ENCODE measurements around the gene IL19.

The IL19 gene

DNA sequence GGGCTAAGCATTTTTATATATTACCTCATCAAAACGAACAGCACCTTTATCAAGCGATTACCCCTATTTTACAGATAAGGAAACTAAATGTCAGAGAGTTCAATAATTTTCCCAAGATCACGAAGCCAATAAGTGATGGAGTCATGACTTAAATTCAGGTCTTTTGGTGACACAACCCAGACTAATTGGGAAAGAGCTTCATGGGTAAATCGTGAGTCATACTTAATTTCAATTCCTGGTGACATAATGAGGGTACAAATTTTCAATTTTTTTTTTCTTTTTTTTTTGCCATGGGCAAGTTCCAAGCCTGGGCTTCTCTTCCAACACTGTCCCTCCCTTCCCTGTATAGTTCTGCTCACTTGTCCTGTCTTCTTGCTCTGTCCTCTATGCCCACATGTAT lies 31.8 kb downstream of the IL19 start:
- CTCF ChIA-PET = interaction anchor here (0.7 to 1.7 kb wide), 4 partner anchors 68 to 247 kb away, joined by 3 to 8 read pairs (median 4); no protein-coding TSS in a partner anchor
- Histone ChIP-seq H3K4me3 (ENCODE audit: low read depth, low read length) (no peak overlapping the region), H3K36me3 (ENCODE audit: control insufficient read depth in 2 of 2, insufficient read depth in 1 of 2, low read length in 2 of 2) (no peaks in the 10 kb centered on the region), H3K9me3 (ENCODE audit: control insufficient read depth, insufficient read depth, low read depth, low read length) (no peaks in the 10 kb centered on the region), H3K27ac (ENCODE audit: extremely low read depth, low read depth, low read length) (no peak overlapping the region), H3K4me1 (ENCODE audit: control insufficient read depth, insufficient read depth, low read length) (no peaks in the 10 kb centered on the region)
- POLR2A ChIA-PET = no interaction called here
- TF ChIP-seq ZNF214 (tag by site-specific recombination; IDR thresholded peaks at IDR 0.05; ENCODE audit: borderline replicate concordance) = no peak
- TF ChIP-seq, protein P1, sequence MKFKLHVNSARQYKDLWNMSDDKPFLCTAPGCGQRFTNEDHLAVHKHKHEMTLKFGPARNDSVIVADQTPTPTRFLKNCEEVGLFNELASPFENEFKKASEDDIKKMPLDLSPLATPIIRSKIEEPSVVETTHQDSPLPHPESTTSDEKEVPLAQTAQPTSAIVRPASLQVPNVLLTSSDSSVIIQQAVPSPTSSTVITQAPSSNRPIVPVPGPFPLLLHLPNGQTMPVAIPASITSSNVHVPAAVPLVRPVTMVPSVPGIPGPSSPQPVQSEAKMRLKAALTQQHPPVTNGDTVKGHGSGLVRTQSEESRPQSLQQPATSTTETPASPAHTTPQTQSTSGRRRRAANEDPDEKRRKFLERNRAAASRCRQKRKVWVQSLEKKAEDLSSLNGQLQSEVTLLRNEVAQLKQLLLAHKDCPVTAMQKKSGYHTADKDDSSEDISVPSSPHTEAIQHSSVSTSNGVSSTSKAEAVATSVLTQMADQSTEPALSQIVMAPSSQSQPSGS (tag by site-specific recombination; IDR thresholded peaks at IDR 0.05; ENCODE audit: low read depth) = 0 out of 2 replicates have a peak, but pooled peaks have one; percentile 40
- TF ChIP-seq YY2 (tag by site-specific recombination; IDR thresholded peaks at IDR 0.05) = no peak
- peak; percentile 33; the same call in 1 of the 2 replicates for TF ChIP-seq ZBTB21 (tag by site-specific recombination; IDR thresholded peaks at IDR 0.05)
- TF ChIP-seq, protein P2, sequence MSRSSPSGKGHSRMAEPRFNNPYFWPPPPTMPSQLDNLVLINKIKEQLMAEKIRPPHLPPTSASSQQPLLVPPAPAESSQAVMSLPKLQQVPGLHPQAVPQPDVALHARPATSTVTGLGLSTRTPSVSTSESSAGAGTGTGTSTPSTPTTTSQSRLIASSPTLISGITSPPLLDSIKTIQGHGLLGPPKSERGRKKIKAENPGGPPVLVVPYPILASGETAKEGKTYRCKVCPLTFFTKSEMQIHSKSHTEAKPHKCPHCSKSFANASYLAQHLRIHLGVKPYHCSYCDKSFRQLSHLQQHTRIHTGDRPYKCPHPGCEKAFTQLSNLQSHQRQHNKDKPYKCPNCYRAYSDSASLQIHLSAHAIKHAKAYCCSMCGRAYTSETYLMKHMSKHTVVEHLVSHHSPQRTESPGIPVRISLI (tag by site-specific recombination; IDR thresholded peaks at IDR 0.05) = 0 out of 2 replicates have a peak, but pooled peaks have one; percentile 40
- no peak for TF ChIP-seq ZNF350 (tag by site-specific recombination; IDR thresholded peaks at IDR 0.05)
- TF ChIP-seq ZNF624 (tag by site-specific recombination; IDR thresholded peaks at IDR 0.05) = no peak
- no peak for TF ChIP-seq ZIC2 (tag by site-specific recombination; IDR thresholded peaks at IDR 0.05)
- no peak for TF ChIP-seq ZBTB8A (tag by site-specific recombination; IDR thresholded peaks at IDR 0.05)
- 0 out of 2 replicates have a peak, but pooled peaks have one; percentile 45 for TF ChIP-seq ZNF629 (tag by site-specific recombination; IDR thresholded peaks at IDR 0.05)

DNA sequence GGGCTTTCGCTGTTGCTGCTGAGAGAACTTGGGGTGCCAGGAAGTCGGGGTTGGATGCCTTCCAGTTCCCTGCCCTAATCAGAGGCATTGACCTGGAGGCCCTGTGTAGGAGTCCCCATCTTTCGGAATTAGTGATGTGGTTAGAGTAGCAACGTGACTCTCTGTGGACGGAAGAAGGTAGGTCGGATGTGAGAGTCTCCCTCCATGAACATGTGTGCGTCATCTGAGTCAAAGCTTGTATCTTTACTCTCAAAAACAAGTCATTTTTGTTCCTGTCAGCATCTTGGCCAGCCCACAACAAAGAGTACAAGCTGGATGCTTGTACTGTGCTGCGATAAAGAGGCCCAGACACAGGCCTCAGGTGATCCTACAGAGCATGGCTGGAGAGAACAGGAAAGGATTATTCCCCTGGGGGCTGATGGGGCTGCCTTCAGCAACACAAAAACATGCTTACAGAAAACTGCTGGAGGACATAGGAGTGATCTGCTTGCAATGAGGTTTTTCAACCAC lies 32.7 kb downstream of the IL19 start:
- no peaks in the 10 kb centered on the region for H3K9me3 ChIP-seq (ENCODE audit: control insufficient read depth, insufficient read depth, low read depth, low read length)
- H3K36me3 ChIP-seq (ENCODE audit: control insufficient read depth in 2 of 2, insufficient read depth in 1 of 2, low read length in 2 of 2) = no peaks in the 10 kb centered on the region
- ChIA-PET CTCF (interaction anchor here (0.6 to 1.7 kb wide), 6 partner anchors 15 to 247 kb away, joined by 3 to 8 read pairs (median 4); no protein-coding TSS in a partner anchor), POLR2A (no interaction called here)
- no peak overlapping the region for H3K4me3 ChIP-seq (ENCODE audit: low read depth, low read length)
- no peak overlapping the region for H3K27ac ChIP-seq (ENCODE audit: extremely low read depth, low read depth, low read length)
- no peaks in the 10 kb centered on the region for H3K4me1 ChIP-seq (ENCODE audit: control insufficient read depth, insufficient read depth, low read length)
- TF ChIP-seq ZNF629 (tag by site-specific recombination; IDR thresholded peaks at IDR 0.05) (no peak), ZNF558 (tag by site-specific recombination; IDR thresholded peaks at IDR 0.05) (no peak), ZNF560 (tag by site-specific recombination; IDR thresholded peaks at IDR 0.05; ENCODE audit: borderline replicate concordance) (no peak), ZNF561 (tag by site-specific recombination; IDR thresholded peaks at IDR 0.05; ENCODE audit: borderline replicate concordance) (no peak), ZNF777 (tag by site-specific recombination; IDR thresholded peaks at IDR 0.05; ENCODE audit: borderline replicate concordance) (no peak), ZNF311 (tag by site-specific recombination; IDR thresholded peaks at IDR 0.05; ENCODE audit: borderline replicate concordance) (no peak), ZNF354C (tag by site-specific recombination; IDR thresholded peaks at IDR 0.05; ENCODE audit: borderline replicate concordance, low read depth) (no peak), ZNF146 (tag by site-specific recombination; IDR thresholded peaks at IDR 0.05) (no peak), ZNF157 (tag by site-specific recombination; IDR thresholded peaks at IDR 0.05) (no peak), ZNF341 (tag by site-specific recombination; IDR thresholded peaks at IDR 0.05; ENCODE audit: low read depth) (no peak), ZNF248 (tag by site-specific recombination; IDR thresholded peaks at IDR 0.05) (no peak), SCRT1 (tag by site-specific recombination; IDR thresholded peaks at IDR 0.05; ENCODE audit: borderline replicate concordance) (no peak)
- TF ChIP-seq, protein P3, sequence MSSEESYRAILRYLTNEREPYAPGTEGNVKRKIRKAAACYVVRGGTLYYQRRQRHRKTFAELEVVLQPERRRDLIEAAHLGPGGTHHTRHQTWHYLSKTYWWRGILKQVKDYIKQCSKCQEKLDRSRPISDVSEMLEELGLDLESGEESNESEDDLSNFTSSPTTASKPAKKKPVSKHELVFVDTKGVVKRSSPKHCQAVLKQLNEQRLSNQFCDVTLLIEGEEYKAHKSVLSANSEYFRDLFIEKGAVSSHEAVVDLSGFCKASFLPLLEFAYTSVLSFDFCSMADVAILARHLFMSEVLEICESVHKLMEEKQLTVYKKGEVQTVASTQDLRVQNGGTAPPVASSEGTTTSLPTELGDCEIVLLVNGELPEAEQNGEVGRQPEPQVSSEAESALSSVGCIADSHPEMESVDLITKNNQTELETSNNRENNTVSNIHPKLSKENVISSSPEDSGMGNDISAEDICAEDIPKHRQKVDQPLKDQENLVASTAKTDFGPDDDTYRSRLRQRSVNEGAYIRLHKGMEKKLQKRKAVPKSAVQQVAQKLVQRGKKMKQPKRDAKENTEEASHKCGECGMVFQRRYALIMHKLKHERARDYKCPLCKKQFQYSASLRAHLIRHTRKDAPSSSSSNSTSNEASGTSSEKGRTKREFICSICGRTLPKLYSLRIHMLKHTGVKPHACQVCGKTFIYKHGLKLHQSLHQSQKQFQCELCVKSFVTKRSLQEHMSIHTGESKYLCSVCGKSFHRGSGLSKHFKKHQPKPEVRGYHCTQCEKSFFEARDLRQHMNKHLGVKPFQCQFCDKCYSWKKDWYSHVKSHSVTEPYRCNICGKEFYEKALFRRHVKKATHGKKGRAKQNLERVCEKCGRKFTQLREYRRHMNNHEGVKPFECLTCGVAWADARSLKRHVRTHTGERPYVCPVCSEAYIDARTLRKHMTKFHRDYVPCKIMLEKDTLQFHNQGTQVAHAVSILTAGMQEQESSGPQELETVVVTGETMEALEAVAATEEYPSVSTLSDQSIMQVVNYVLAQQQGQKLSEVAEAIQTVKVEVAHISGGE (tag by site-specific recombination; conservative IDR thresholded peaks at IDR 0.05; ENCODE audit: low read depth) = no peak
- TF ChIP-seq, protein P4, sequence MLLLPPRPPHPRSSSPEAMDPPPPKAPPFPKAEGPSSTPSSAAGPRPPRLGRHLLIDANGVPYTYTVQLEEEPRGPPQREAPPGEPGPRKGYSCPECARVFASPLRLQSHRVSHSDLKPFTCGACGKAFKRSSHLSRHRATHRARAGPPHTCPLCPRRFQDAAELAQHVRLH (tag by site-specific recombination; IDR thresholded peaks at IDR 0.05) = no peak
- TF ChIP-seq, protein P5, sequence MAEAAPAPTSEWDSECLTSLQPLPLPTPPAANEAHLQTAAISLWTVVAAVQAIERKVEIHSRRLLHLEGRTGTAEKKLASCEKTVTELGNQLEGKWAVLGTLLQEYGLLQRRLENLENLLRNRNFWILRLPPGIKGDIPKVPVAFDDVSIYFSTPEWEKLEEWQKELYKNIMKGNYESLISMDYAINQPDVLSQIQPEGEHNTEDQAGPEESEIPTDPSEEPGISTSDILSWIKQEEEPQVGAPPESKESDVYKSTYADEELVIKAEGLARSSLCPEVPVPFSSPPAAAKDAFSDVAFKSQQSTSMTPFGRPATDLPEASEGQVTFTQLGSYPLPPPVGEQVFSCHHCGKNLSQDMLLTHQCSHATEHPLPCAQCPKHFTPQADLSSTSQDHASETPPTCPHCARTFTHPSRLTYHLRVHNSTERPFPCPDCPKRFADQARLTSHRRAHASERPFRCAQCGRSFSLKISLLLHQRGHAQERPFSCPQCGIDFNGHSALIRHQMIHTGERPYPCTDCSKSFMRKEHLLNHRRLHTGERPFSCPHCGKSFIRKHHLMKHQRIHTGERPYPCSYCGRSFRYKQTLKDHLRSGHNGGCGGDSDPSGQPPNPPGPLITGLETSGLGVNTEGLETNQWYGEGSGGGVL (tag by site-specific recombination; IDR thresholded peaks at IDR 0.05) = no peak
- TF ChIP-seq, protein P6, sequence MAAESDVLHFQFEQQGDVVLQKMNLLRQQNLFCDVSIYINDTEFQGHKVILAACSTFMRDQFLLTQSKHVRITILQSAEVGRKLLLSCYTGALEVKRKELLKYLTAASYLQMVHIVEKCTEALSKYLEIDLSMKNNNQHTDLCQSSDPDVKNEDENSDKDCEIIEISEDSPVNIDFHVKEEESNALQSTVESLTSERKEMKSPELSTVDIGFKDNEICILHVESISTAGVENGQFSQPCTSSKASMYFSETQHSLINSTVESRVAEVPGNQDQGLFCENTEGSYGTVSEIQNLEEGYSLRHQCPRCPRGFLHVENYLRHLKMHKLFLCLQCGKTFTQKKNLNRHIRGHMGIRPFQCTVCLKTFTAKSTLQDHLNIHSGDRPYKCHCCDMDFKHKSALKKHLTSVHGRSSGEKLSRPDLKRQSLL (tag by site-specific recombination; IDR thresholded peaks at IDR 0.05) = no peak
